OCI-LY7 (cell line): ENCODE measurements around the gene SEBOX.

Experiments used
- EZH2phosphoT487 ChIP-seq: fragments of 200-600 bp; sonication (generic); IDR thresholded peaks from 2 replicates; pipeline ENCODE4 v1.6.1; 2018; ENCODE audit warnings: low read depth, borderline replicate concordance, mild to moderate bottlenecking, mixed run types, antibody characterized with exemption, low read length, moderate library complexity, mixed read lengths
- TF ChIP-seq, protein P1 (sequence below): fragments of 200-600 bp; sonication (generic); conservative IDR thresholded peaks from 2 replicates; pipeline ENCODE4 v1.5.1; 2014; ENCODE audit warnings: mild to moderate bottlenecking, antibody characterized with exemption, low read length, moderate library complexity, mixed read lengths

DNA sequence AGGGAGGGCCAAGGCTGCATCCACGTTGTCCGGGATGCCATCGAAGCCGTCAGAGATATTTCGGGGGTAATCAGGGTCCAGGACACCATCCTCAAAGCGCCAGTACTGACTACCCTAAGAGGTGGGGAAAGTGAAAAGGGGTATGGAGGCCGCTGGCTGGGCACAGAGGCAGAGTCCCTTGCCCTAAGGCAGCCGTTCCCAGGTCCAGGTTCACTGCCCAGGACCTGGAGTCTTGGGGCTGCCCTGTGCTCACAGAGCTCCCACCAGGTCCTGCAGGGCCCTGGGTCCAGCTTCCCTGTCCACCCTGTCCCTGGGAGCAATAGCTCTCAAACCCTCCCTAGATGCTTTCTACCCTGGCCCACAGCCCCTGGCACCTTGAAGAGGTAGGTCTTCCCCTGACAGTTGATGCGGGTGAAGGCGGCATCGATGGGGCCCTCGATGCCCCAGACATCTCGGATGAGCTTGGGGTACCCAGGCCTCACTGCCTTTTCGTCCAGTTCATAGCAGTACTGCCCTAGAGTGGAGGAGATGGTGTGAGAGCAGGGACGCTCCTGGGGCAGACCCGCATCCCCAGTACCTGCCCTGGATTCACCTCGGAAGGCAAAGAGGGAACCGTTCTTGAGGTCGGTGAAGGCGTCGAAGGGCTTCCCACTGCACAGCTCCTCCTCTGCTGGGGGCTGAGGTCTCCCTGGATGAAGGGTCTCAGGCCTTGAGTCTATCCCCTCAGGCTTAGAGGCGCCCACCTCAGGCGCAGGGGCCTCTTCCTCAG lies 4.1 kb upstream of the SEBOX start:
- TF ChIP-seq, protein P1, sequence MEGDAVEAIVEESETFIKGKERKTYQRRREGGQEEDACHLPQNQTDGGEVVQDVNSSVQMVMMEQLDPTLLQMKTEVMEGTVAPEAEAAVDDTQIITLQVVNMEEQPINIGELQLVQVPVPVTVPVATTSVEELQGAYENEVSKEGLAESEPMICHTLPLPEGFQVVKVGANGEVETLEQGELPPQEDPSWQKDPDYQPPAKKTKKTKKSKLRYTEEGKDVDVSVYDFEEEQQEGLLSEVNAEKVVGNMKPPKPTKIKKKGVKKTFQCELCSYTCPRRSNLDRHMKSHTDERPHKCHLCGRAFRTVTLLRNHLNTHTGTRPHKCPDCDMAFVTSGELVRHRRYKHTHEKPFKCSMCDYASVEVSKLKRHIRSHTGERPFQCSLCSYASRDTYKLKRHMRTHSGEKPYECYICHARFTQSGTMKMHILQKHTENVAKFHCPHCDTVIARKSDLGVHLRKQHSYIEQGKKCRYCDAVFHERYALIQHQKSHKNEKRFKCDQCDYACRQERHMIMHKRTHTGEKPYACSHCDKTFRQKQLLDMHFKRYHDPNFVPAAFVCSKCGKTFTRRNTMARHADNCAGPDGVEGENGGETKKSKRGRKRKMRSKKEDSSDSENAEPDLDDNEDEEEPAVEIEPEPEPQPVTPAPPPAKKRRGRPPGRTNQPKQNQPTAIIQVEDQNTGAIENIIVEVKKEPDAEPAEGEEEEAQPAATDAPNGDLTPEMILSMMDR, result no peak
- no peak for TF ChIP-seq EZH2phosphoT487
